GM18498 (cell line): ENCODE results near the gene SAP30.

Source experiments
- ATAC-seq: cut with Tn5 transposase; IDR thresholded peaks from one replicate; pipeline ENCODE4 v1.9.1; 2021; ENCODE audit warnings: mild to moderate bottlenecking, moderate library complexity; ENCODE audit not compliant: unreplicated experiment

Gene SAP30

GRCh38 chr4:173370477-173371291 is at the start of gene SAP30:
SAP30 (plus strand) TSS chr4:173370954; CDS start chr4:173371183, 229 bp downstream.
- ATAC-seq = peak; percentile 74

GRCh38 chr4:173325007-173325736 is 45.6 kb upstream of the SAP30 start:
- ATAC-seq = no peak

- ATAC-seq = no peak
These were observed 42.4 kb upstream of the SAP30 start for GRCh38 chr4:173328236-173328901.

GRCh38 chr4:173330590-173330989 is 40.2 kb upstream of the SAP30 start:
- no peak for ATAC-seq

GRCh38 chr4:173332021-173332487 is 38.7 kb upstream of the SAP30 start:
- no peak for ATAC-seq

GRCh38 chr4:173332963-173333657 is 37.6 kb upstream of the SAP30 start:
- ATAC-seq = no peak

- ATAC-seq = peak; percentile 5
These were observed 37.1 kb upstream of the SAP30 start for GRCh38 chr4:173333658-173334084.

- ATAC-seq = peak; percentile 92
These were observed 36.5 kb upstream of the SAP30 start, which contains the start of gene HMGB2 for GRCh38 chr4:173334085-173334890. HMGB2 (minus strand) TSS chr4:173334358; CDS start chr4:173333649, 709 bp downstream.

- ATAC-seq = peak; percentile 30
These were observed 35.6 kb upstream of the SAP30 start for GRCh38 chr4:173334891-173335752.

GRCh38 chr4:173337463-173337862 is 33.3 kb upstream of the SAP30 start:
- ATAC-seq = no peak

GRCh38 chr4:173343832-173344397 is 26.8 kb upstream of the SAP30 start:
- no peak for ATAC-seq

- ATAC-seq = no peak
These were observed 25.1 kb upstream of the SAP30 start for GRCh38 chr4:173345648-173346047.

- ATAC-seq = no peak
These were observed 24.7 kb upstream of the SAP30 start for GRCh38 chr4:173346074-173346473.

- no peak for ATAC-seq
These were observed 23.3 kb upstream of the SAP30 start for GRCh38 chr4:173347467-173347866.

- ATAC-seq = no peak
These were observed 12.8 kb upstream of the SAP30 start for GRCh38 chr4:173357939-173358338.

- ATAC-seq = no peak
These were observed 10.1 kb upstream of the SAP30 start for GRCh38 chr4:173360587-173361221.

GRCh38 chr4:173362666-173363065 is 8.1 kb upstream of the SAP30 start:
- ATAC-seq = no peak

GRCh38 chr4:173365359-173365996 is 5.3 kb upstream of the SAP30 start:
- ATAC-seq = no peak
